ENCODE measurements around the gene PGF.

PGF gene

DNA sequence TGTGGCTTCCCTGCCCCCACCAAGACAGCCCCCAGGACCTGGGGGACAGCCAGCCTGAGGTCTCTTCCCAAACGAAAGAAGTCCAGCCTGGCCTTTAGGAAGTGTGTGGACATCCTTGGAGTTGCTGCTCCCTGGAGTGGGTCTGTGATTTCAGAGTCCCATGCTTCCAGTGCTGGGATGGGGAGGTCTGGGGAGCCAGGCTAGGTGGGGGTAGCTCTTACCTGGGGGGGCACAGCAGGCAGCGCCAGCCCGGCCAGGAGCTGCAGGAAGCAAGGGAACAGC is 509 bp downstream of the PGF start:
- no peak for DNase-seq

DNA sequence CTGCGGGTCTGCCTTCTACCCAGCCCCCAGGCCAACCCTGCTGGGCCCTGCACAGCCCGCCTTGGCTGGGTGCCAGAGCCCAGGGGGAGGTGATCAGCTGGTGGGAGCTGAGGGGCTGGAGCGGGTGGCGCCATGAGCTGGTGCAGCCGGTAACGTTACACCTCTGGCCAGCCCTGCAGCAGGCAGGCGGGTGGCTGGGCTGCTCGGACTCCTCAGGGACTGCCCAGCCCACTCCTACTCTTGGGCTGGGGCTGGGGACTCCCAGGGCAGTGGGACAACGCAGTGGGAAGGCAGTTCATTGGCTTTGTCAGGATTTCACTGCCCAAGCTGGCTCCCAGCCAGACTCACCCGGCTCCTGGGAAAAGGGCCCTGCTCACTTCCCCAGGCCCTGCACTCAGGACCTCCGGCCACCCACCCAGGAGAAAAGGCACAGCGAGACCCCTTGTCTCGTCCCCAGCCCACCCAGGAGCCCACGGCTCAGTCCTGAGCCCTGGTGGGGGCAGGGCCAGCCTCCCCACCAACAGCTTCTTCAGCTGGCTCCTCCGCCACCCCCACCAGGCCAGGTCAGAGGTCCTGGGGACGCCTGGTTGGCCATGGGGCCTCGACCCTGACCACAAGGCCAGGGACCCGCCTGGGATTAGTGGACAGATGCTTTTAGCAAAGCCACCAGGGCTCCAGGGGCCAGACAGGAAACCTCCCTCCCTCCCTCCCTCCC is 1.0 kb downstream of the PGF start:
- no peak for DNase-seq

DNA sequence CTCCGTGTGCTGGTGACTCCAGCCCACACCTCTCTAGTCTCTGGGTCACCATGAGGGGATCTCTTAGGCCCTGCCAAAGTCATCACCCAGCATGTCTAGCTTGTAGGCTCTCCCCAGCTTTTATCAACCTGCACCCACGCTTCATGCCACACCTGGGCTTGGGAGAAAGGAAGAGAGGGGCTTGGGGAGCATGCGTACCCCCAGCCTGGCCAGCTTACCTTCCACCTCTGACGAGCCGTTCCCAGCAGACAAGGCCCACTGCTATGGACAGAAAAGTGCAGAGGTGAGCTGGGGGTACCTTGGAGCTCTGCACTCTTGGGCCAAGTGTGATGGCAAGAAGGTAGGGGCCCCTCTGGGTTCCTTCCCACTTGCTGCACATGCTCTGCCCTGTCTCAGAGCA is 1.7 kb downstream of the PGF start:
- DNase-seq = no peak

DNA sequence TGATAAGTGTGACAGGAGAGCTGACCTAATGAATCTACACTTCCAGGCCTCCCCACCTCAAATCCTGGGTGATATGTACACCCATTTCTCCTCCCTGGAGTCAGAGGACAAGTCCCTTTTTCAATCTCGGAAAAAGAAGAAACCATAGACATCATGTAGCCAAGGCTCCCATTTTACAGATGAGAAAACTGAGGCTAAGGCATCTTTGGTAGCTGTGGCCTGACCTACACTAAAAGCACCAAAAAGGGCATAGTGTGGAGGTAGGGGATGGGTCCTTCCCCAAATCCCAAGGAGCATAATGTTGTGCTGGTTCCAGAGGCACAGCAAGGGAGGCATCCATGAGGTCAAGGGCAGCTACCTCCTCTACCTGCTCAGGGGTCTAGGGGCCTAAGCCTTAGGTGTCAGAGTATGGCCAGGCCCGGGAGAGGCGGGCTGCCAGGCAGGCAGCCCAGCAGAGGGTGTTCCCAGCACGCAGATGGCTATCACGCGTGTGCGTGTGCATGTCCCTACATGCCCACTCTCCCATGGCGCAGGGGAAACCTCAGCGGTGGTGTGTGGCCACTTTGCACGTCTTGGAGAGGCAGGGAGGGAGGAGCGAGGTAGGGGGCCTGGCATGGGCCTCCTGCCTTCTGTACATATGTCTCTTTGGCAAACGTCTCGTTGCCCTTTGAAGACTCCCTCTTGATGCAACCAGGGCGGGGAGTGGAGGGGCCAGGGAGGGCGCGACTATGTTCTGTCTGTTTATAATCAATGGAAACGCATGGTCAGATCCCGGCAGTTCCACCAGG is 2.5 kb downstream of the PGF start:
- no peak for DNase-seq

DNA sequence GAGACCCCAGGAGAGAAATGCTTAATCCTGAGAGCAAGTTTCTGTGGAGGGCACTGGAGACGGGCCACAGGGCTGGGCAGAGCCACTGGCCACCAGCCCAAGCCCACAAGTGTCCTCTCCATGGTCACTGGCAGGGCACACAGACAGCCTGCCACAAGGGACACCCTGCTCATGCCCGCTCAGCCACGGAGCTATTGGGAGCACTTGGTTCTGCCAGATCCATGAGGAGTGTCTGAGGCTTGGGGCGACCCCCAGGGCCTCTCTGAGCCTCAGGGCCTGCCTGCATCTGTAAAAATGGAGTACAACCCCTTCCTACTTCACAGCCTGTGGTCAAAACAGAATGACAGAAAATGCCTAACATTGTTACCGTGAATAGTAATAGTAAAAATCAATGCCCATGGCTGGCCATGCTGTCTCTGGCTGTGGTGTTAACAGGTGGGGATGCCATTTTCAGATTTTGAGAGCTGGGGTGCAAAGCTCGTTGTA is 3.2 kb downstream of the PGF start:
- no peak for DNase-seq

DNA sequence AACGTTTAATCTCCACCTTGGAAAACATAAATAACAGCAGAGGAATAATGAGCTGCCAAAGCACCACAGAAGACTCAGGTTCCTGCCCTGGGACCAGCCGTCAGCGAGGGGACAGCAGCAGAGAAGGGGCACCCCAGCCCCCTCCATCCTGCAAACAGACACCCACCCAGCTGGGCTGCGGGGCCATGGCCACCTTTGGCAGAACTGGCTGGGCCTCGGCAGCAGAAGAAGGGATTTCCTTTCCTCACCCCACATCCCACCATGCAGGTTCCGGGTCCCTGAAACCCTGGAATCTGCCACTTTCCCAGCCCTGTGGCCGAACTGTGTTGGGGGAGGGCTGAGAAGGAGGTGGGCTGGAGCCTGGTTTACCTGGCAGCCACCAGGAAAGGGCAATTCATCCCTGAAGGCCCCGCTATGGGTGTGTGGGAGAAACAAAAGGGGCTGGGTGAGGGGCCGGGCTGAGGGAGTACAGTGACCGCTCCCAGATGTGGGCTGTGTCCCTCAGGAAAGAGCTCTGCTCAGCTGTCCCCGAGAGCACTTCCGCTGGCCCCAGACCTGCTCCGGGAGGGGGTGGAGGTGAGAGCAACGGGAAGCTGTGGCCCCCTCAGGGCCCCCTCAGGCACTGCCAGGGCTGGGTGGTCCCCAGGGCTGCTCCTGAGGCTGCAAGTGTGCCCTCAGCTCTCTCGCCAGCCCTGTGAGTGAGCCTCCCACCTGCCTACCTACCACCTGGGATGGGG is 3.8 kb downstream of the PGF start:
- no peak for DNase-seq

DNA sequence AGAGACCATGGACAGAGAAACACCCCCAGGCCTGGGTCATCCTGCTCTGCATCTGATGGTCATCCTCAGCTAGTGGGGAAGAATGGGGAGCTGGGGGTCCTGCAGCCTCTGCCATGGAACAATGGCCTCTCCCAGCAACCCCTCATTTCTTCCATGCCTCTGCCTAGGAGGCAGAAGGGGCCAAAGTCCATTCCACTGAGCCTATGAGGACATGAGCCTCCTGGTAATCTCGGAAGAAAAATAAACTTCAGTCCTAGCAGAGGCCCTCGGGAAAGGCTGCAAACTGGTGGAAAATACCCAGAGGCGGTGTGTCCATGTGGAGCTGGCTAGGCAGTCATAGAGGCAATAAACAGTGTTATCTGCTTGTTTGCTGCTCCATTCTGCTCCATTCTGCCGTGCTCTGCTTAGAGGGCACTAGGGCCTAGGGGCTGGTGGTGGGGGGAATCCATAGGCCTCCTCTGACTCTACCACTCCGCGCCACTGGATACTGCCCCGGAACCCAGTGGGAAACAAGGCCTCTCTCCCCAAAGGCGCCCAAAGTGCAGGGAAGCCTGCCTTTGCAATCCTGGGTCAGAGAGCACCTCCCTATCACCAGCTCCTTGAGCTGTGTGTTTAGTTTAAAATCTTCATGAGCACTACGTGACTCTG is 4.5 kb downstream of the PGF start:
- no peak for DNase-seq

DNA sequence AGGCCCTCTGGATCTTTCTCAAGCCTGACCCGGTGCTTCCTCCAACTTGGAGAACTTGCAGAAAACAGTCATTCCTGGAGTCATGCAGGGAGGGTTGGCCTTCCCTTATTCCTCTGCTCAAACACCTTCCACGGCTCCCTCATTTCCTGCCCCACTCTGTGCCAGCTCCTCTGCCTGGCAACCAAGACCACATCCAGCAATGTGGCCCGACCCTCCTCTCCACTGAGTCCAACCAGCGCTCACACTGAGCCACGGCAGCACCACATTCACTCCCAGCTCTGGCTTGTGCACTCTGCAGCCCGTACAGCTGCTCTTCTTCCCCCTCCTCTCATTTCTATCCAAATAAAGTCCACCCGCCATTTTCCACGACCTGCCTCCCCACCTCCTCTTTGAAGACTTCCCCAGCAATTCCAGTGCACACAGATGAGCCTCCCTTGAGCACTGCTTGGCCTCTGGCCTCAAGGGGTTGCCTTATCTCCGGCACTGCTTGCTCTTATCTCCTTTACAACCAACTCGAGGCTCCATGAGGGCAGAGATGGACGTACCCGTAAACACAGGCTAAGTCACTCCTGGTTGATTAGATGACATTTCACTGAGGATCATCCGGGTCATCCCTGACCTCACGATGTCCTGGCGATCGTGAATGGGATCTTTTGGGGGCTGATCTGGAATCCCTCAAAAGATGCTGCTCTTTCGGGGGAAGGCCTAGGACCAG is 5.4 kb downstream of the PGF start:
- no peak for DNase-seq

DNA sequence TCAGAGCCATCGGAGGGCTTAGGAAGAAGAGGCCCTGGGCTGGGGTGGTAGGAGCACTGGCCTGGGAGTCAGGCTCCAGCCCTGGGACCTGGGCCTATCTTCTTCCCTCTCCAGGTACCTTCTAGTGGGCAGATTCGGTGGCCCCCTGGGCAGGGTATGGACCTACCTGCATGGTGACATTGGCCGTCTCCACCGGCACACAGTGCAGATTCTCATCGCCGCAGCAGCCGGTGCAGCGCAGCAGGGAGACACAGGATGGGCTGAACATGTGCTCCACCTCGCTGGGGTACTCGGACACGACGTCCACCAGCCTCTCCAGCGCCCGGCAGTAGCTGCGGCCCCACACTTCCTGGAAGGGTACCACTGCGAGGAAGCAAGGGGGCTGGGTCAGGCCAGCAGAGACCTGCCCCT is 6.2 kb downstream of the PGF start:
- no peak for DNase-seq

DNA sequence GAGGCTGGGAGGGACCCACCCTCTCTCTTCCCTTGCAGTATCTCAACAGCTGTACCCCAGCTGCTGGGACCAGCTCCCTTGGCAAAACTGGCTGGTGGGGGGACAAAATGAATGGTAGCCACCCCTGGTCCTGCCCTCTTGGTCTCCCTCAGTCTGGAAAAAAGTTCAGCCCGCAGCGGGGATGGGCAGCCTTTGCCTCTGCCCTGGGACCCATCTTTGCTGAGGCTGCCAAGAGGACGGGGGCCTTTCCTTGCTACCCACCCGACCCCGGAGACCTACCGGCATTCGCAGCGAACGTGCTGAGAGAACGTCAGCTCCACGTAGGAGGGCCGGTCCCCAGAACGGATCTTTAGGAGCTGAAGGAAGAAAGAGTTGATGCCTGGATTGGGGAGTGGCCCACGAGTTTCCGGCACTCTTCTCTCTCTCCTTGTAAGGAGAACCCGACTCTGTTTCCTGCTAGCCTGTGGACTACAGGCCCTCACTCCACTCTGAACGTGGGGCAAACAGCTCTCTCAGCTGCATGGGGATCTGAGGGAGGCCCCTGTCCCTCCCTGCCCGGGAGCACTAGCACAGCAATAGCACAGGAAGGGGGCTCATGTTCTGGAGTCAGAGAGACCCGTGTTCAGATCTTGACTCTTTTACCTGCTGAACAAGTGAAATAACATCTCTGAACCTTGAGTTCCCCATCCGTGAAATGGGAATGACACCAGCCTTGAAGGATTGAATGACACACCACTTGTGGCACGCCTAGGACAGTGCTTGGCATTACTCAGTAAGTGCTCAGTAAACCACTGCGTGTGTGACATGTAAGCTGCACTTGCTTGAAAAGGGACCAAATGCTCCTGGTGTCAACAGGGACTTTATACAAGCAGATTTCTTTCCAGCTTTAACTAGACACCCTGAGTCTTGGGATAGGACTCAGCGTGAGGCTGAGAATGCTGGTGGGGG is 6.9 kb downstream of the PGF start:
- DNase-seq = no peak

DNA sequence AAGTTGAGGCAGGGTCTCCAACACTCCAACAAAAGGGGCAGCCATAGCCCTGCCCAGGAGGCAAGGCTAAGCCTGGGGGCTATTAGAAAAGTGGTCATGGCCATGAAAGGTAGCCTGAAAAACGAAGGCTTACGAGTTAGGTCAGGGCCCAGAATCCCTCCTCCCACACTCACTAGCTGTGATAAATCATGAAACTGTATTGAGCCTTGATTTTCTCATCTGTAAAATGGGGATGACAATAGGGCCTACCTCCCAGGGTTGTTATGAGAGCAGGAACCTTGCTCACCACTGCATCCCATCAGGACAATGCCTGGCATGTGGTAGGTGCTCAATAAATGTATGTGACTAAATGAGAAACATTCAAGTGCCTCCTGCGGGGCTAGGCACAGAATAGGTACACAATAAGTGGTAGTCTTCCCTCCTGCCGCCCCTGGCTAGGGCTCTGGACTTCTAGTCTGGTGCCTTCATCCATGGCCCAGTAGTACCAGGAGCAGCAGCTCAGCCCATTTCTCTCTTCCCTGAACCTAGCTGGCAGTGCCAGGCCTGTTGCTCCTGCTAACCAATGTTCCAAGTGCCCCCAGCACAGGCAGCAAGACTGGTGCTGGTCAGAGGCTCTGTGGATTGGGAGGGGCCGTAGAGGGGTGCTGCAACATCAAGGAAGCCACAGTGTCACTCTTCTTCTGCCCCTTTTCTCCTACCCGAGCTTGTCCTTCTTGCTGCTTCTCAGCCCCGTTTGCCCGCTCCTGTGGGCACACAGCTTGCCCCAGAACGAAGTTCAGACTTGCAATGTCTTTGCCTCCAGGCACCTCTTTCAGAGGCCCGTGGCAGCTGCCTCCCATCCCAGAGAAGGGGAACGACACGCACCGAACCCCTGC is 7.8 kb downstream of the PGF start:
- DNase-seq = no peak

DNA sequence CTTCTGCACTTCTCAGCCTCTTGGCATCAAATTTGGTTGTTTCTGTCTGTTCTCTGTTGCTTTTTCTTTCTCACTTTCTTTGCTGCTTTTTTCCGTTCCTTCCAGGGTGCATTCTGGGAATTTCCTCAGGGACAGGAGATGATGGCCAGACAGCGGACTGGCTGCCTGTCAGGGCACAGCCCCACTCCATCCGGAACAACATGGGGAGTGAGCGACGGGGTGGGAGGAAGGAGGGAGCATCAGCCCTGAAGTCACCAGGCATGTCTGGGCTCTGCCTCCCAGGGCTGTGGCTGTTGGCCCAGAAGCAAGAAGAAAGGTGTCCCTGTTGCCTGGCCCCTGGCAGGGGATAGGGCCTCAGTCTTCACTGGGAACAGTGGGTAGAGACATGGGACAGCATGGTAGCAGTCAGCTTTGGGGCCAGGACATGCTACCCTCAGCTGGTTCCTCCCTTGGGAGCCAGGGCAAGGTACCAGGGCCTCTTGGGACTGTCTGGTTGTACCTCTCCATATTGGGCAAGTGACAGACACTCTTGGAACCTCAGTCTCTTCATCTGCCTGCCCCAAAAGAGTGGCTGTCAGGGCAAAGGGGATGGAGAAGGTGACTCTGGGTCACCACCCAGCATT is 8.6 kb downstream of the PGF start:
- no peak for DNase-seq

DNA sequence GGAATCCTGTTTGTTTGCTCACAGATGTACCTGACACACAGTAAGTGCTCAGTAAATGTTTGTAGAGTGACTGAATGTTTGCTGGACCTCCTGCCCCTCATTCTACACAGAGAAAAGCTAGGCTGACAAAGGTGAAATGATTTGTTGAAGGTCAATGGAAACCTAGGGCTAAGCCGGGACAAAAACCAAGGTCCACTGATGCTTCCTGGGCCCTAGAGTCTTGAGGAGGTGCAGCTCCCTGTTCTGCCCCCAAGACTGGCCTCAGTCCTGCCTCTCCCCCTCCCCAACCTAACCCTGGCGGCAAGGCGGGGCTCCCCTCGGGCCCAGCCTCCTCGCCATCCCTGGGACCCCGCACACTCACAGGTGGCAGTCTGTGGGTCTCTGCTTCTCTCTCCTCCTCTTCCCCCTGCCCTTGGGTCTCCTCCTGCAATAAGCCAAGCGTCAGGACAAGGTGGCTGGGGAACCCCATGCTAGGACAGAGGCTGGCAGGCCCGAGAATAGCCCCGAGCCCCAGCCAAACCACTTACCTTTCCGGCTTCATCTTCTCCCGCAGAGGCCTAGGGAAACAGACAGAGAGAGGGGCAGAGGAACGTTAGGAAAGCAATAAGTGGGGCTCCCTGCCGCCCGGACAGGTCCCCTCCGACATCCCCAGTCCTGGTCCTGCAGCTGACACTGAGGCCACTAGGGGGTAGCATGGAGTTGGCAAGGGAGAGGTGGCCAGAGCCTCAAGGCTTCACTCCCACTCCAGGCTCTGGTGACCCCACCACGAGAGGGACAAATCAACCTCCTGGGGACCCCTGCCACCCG is 9.3 kb downstream of the PGF start:
- DNase-seq = no peak

DNA sequence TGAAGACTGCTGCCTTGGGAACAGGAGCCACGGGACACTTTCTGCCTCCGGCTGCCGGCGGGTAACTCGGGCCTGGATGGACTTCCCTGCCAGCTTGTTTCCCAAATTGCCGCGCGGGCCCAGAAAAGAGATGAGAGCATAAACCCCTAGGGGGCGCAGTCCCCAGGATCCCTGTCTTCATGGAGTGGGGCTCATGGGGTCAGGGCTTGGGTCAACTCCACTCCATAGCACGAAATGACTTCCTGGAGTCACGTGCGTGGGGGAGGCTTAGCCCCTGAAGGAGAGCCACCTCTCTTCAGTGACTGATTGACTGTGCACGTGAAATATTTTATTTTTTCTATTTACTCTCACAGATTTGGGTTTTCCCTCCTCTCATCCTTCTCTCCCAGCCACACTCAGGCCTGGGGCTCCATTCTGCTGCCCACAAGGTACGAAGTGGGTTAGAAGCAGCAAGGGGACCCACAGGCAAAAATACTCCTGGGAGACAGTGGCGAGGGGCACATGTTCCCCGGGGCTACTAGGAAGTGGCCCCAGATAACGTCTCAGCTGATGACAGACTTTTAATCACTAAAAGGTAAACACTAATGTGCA is 10.0 kb downstream of the PGF start:
- no peak for DNase-seq

DNA sequence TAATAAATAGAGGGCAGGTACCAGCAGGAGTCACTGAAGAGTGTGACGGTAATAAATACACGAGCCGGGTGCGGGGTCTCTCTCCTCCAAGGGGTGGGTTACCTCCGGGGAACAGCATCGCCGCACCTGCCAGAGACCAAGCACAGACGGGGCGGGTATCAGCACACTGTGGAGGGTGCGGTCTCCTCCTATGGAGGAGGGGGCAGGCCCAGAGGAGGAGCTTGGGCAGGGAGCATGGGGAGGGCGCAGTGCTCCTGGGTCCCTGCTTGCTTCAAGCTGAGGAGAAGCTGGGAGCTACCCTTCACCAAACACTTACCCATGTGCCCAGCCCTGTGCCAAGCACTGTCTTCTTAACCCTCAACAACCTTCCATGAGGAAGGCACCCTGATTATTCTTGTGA is 12.8 kb downstream of the PGF start:
- no peak for DNase-seq

DNA sequence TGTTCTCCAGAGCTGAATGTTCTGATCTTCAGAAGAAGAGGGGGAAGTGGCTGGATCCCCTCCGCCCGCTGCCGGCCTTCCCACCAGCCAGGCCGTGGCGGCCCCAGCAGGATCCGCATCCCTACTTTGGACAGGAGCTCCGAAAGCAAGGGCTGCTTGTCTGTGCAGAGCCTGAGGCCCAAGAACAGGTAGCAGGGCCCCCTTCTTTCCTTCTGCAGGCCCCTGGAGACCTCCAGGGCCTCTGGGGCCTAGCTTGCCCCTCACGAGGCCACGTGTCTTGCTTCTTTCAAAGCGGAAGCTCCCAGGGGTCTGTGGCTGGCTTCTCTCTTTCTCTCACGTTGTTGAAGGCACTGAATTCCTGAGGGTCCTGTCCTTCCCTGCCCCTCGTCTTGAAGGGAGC is 13.2 kb downstream of the PGF start:
- no peak for DNase-seq

DNA sequence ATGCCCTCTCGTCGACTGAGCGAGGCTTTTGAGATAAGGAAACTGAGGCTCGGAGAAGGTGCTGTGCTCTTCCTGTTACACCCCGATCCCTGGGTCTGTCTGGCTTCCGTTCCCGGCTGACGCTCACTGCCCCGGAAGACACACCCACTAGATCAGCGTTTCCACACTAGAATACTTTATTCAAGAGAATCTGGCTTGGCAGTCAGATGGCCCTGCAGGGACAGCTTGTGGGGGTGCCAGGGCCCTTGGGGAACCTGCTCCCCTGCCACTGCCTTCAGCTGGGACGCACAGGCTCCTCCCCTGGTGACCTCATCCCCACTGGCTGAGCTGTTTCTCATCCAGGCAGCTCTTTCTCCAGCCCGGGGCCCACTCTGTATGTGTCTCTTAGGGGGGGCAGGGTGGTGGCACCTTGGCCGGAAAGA is 13.7 kb downstream of the PGF start:
- no peak for DNase-seq

DNA sequence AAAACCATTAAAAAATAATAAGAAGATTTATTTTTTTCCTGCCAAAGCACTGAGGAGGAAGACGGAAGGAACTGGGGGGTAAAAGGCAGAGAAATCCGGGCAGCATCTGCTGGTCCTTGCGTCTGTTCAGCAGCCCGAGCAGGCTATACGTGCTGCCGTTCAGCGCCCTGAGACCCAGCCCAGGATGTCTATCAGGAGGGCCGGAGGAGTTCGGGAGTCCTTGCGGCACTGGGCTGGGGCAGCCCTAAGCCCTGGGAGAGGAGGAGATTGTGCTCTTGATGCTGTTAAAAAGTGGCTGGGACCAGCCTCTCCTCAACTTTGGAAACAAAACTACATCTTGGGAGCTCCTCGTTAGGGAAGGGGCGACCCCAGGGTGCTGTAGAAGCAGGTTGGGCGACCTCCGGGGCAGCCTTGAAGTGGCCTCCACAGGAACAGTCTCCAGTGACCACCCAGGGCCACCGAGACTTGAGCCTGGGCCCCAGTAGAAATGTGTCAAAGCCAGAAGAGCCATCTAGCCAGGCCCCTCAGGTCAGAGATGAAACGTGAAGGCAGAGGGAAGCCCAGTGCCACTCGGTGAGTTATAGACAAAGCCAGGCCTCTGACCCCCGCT is 14.3 kb downstream of the PGF start:
- no peak for DNase-seq
